Neuronal stem cell (in vitro differentiated cells): ENCODE measurements around the gene MIR17HG.

Source experiments
- DNase-seq: peaks from one replicate; pipeline ENCODE4 v3.0.0-alpha.2; 2013; ENCODE audit warnings: low spot score
- H2AFZ ChIP-seq: one replicate; pipeline ENCODE4 v1.6.1; 2013; ENCODE audit warnings: mild to moderate bottlenecking, low read length, inconsistent platforms
- H2AK5ac ChIP-seq: 2 replicates; pipeline ENCODE4 v1.6.1; 2013; ENCODE audit warnings: low read depth, mild to moderate bottlenecking, inconsistent platforms, low read length, moderate library complexity, mixed read lengths
- H2BK120ac ChIP-seq: 2 replicates; pipeline ENCODE4 v1.6.1; 2013; ENCODE audit warnings: low read depth, mild to moderate bottlenecking, inconsistent platforms, low read length, moderate library complexity, mixed read lengths
- H2BK12ac ChIP-seq: one replicate; pipeline ENCODE4 v1.6.1; 2013; ENCODE audit warnings: low read length, inconsistent platforms
- H2BK15ac ChIP-seq: 2 replicates; pipeline ENCODE4 v1.6.1; 2013; ENCODE audit warnings: mild to moderate bottlenecking, low read length, inconsistent platforms, mixed read lengths
- H2BK5ac ChIP-seq: one replicate; pipeline ENCODE4 v1.6.1; 2013; ENCODE audit warnings: inconsistent platforms, mild to moderate bottlenecking, low read length, moderate library complexity
- H3K14ac ChIP-seq: one replicate; pipeline ENCODE4 v1.6.1; 2013; ENCODE audit warnings: low read length, inconsistent platforms
- H3K18ac ChIP-seq: 2 replicates; pipeline ENCODE4 v1.6.1; 2013; ENCODE audit warnings: low read length, inconsistent platforms
- H3K23ac ChIP-seq: 2 replicates; pipeline ENCODE4 v1.6.1; 2013; ENCODE audit warnings: low read depth, mild to moderate bottlenecking, mixed read lengths, low read length, inconsistent platforms; ENCODE audit not compliant: poor library complexity
- H3K27ac ChIP-seq: replicated peaks from 3 replicates; pipeline ENCODE4 v1.5.1; 2013; ENCODE audit warnings: low read length, inconsistent platforms
- H3K27me3 ChIP-seq, 3 experiments: 2 replicates each; pipeline ENCODE4 v1.6.1; 2013; ENCODE audit warnings: low read length in 3 of 3, mild to moderate bottlenecking in 2 of 3, inconsistent platforms in 1 of 3, low read depth in 1 of 3, mixed read lengths in 1 of 3, moderate library complexity in 1 of 3; ENCODE audit not compliant: control insufficient read depth in 3 of 3, insufficient read depth in 3 of 3
- H3K36me3 ChIP-seq, 2 donors: replicated peaks in 1 of 2; 2 replicates each; pipeline ENCODE4 v1.6.1; 2013; ENCODE audit warnings: low read length in 2 of 2; ENCODE audit not compliant: control insufficient read depth in 2 of 2, insufficient read depth in 2 of 2
- H3K4ac ChIP-seq: 2 replicates; pipeline ENCODE4 v1.6.1; 2013; ENCODE audit warnings: inconsistent platforms, mild to moderate bottlenecking, low read length, moderate library complexity
- H3K4me1 ChIP-seq, 2 donors: 1 replicate in 1 of 2; 2 replicates in 1 of 2; pipeline ENCODE4 v1.6.1; 2013; ENCODE audit warnings: low read length in 2 of 2, low read depth in 1 of 2; ENCODE audit not compliant: control insufficient read depth in 2 of 2, insufficient read depth in 1 of 2
- H3K4me2 ChIP-seq: one replicate; pipeline ENCODE4 v1.6.1; 2013; ENCODE audit warnings: mild to moderate bottlenecking, low read length, inconsistent platforms; ENCODE audit not compliant: insufficient read depth, poor library complexity, severe bottlenecking
- H3K4me3 ChIP-seq, 2 donors: 2 replicates each; pipeline ENCODE4 v1.5.1; 2013; ENCODE audit warnings: low read length in 2 of 2, mild to moderate bottlenecking in 2 of 2, inconsistent platforms in 1 of 2, moderate library complexity in 1 of 2
- H3K79me1 ChIP-seq: one replicate; pipeline ENCODE4 v1.6.1; 2013; ENCODE audit warnings: low read depth, mild to moderate bottlenecking, inconsistent platforms, low read length, moderate library complexity
- H3K9ac ChIP-seq: one replicate; pipeline ENCODE4 v1.6.1; 2013; ENCODE audit warnings: mild to moderate bottlenecking, low read depth, low read length, inconsistent platforms; ENCODE audit not compliant: poor library complexity
- H3K9me3 ChIP-seq, 2 donors: replicated peaks in 1 of 2; 2 replicates each; pipeline versions ENCODE3 to v1.6.1; 2013; ENCODE audit warnings: low read length in 2 of 2, mild to moderate bottlenecking in 2 of 2, inconsistent platforms in 1 of 2, low read depth in 1 of 2, mixed read lengths in 1 of 2, moderate library complexity in 1 of 2; ENCODE audit not compliant: control insufficient read depth in 2 of 2, insufficient read depth in 1 of 2
- H4K8ac ChIP-seq: one replicate; pipeline ENCODE4 v1.6.1; 2013; ENCODE audit warnings: low read depth, mild to moderate bottlenecking, inconsistent platforms, low read length, moderate library complexity
- H4K91ac ChIP-seq: one replicate; pipeline ENCODE4 v1.6.1; 2013; ENCODE audit warnings: low read length, low read depth, mild to moderate bottlenecking, inconsistent platforms; ENCODE audit not compliant: poor library complexity
- WGBS, 2 donors: extraction: QIAGEN DNeasy Blood & Tissue Kit; methylation state at CpG; one replicate each; pipeline ENCODE4 v1.1.7; 2013; ENCODE audit warnings: missing lambda C conversion rate in 2 of 2, mixed read lengths in 1 of 2; ENCODE audit not compliant: insufficient read length in 2 of 2, insufficient replicate concordance in 1 of 2; ENCODE audit errors: extremely low coverage in 2 of 2; 5-methylcytosine and 5-hydroxymethylcytosine counted together

The MIR17HG gene

GRCh38 chr13:91368676-91369440, 21.4 kb downstream of the MIR17HG start:
- Histone ChIP-seq H3K27me3 (no peaks in the 10 kb centered on the region), H3K4me3 (no peak overlapping the region), H3K79me1 (no peaks in the 10 kb centered on the region), H3K14ac (no peak overlapping the region), H2BK120ac (no peak overlapping the region), H3K9me3 (no peaks in the 10 kb centered on the region), H3K27ac (no peak overlapping the region), H2AK5ac (no peak overlapping the region), H2BK12ac (no peak overlapping the region), H2BK5ac (no peak overlapping the region), H4K8ac (no peak overlapping the region), H3K4me2 (no peak overlapping the region), H3K23ac (no peak overlapping the region), H4K91ac (no peak overlapping the region), H3K4ac (no peak overlapping the region), H3K9ac (no peak overlapping the region), H3K4me1 (no peaks in the 10 kb centered on the region), H2BK15ac (no peak overlapping the region), H3K36me3 (no peaks in the 10 kb centered on the region), H3K18ac (no peak overlapping the region), H2AFZ (no peak overlapping the region)
- no CpG with 5 or more reads among the region's 3 CpGs for WGBS, 2 donors
- no peak for DNase-seq

GRCh38 chr13:91369441-91369831, 21.9 kb downstream of the MIR17HG start:
- Histone ChIP-seq H3K36me3 (no peaks in the 10 kb centered on the region), H3K27me3 (no peaks in the 10 kb centered on the region), H3K23ac (no peak overlapping the region), H3K9ac (no peak overlapping the region), H3K4ac (no peak overlapping the region), H3K14ac (no peak overlapping the region), H3K27ac (no peak overlapping the region), H2AFZ (no peak overlapping the region), H2BK15ac (no peak overlapping the region), H3K4me1 (no peaks in the 10 kb centered on the region), H3K4me2 (no peak overlapping the region), H4K91ac (no peak overlapping the region), H3K79me1 (no peaks in the 10 kb centered on the region), H3K18ac (no peak overlapping the region), H4K8ac (no peak overlapping the region), H2BK12ac (no peak overlapping the region), H3K4me3 (no peak overlapping the region), H2AK5ac (no peak overlapping the region), H3K9me3 (no peaks in the 10 kb centered on the region), H2BK120ac (no peak overlapping the region), H2BK5ac (no peak overlapping the region)
- no peak for DNase-seq
- WGBS, 2 donors, result no CpG with 5 or more reads among the region's 3 CpGs

- Histone ChIP-seq H3K4me3 (no peak overlapping the region), H4K91ac (no peak overlapping the region), H4K8ac (no peak overlapping the region), H2BK5ac (no peak overlapping the region), H3K18ac (no peak overlapping the region), H3K27ac (no peak overlapping the region), H2BK120ac (no peak overlapping the region), H3K36me3 (no peaks in the 10 kb centered on the region), H3K4ac (no peak overlapping the region), H3K4me1 (no peaks in the 10 kb centered on the region), H3K9ac (no peak overlapping the region), H3K9me3 (no peaks in the 10 kb centered on the region), H3K79me1 (no peaks in the 10 kb centered on the region), H2AK5ac (no peak overlapping the region), H2BK15ac (no peak overlapping the region), H2BK12ac (no peak overlapping the region), H3K27me3 (no peaks in the 10 kb centered on the region), H3K4me2 (no peak overlapping the region), H2AFZ (no peak overlapping the region), H3K23ac (no peak overlapping the region), H3K14ac (no peak overlapping the region)
- WGBS, 2 donors, result no CpG with 5 or more reads among the region's 2 CpGs
- DNase-seq, result no peak
These were observed 23.0 kb downstream of the MIR17HG start for GRCh38 chr13:91370501-91370900.

- Histone ChIP-seq H3K79me1 (no peaks in the 10 kb centered on the region), H3K9me3 (no peaks in the 10 kb centered on the region), H2BK15ac (no peak overlapping the region), H2BK5ac (no peak overlapping the region), H4K8ac (no peak overlapping the region), H2AFZ (no peak overlapping the region), H3K14ac (no peak overlapping the region), H4K91ac (no peak overlapping the region), H3K18ac (no peak overlapping the region), H2BK120ac (no peak overlapping the region), H3K4ac (no peak overlapping the region), H3K27ac (no peak overlapping the region), H2AK5ac (no peak overlapping the region), H3K4me1 (no peaks in the 10 kb centered on the region), H3K27me3 (no peaks in the 10 kb centered on the region), H2BK12ac (no peak overlapping the region), H3K9ac (no peak overlapping the region), H3K36me3 (no peaks in the 10 kb centered on the region), H3K4me2 (no peak overlapping the region), H3K4me3 (no peak overlapping the region), H3K23ac (no peak overlapping the region)
- DNase-seq, result no peak
- WGBS, 2 donors, result no CpG with 5 or more reads among the region's 3 CpGs
These were observed 25.4 kb downstream of the MIR17HG start for GRCh38 chr13:91372911-91373310.
